Spinal cord (tissue), 10 donors: ENCODE results near the gene ROPN1. TPM values are rescaled to one million over a fixed set of nuclear protein-coding genes. Genes with fewer than 3 reads are reported as not detected.
A peak's percentile ranks its signal among the peaks of the same experiment; 100 is the strongest.
"Not testable (repeated sequence)": the region's sequence is repeated elsewhere in the genome, so short reads cannot be mapped to it uniquely, and the experiment has no call there.

Source experiments
- DNase-seq, 6 donors: peaks; one replicate each; pipeline versions ENCODE4 v3.0.0 to v3.0.0-alpha.2; 2013 to 2015; ENCODE audit warnings: low spot score in 6 of 6, low read depth in 4 of 6
- H3K27ac ChIP-seq: one replicate; pipeline ENCODE4 v1.5.1; 2013; ENCODE audit warnings: low read depth, low read length, control low read depth
- H3K27me3 ChIP-seq: one replicate; pipeline ENCODE4 v1.6.1; 2013; ENCODE audit warnings: low read length; ENCODE audit not compliant: control insufficient read depth, insufficient read depth
- H3K36me3 ChIP-seq: one replicate; pipeline ENCODE4 v1.6.1; 2013; ENCODE audit warnings: low read length; ENCODE audit not compliant: control insufficient read depth, insufficient read depth
- H3K4me1 ChIP-seq: one replicate; pipeline ENCODE4 v1.6.1; 2013; ENCODE audit warnings: low read length; ENCODE audit not compliant: control insufficient read depth, insufficient read depth
- H3K4me3 ChIP-seq: one replicate; pipeline ENCODE4 v1.5.1; 2013; ENCODE audit warnings: low read depth, low read length, control low read depth
- H3K9me3 ChIP-seq: one replicate; pipeline ENCODE4 v1.6.1; 2013; ENCODE audit warnings: low read length; ENCODE audit not compliant: control insufficient read depth, insufficient read depth
- WGBS: methylation state at CpG from one replicate; pipeline ENCODE4 v1.1.5; 2013; ENCODE audit warnings: missing lambda C conversion rate; ENCODE audit not compliant: insufficient coverage; 5-methylcytosine and 5-hydroxymethylcytosine counted together
- polyA plus RNA-seq, 2 donors: library from polyadenylated mRNA; unstranded; fragments of 120-200 nt; gene quantifications; one replicate each; pipeline ENCODE4 v1.2.1, GENCODE V29; 2013; ENCODE audit not compliant: insufficient read length in 2 of 2
- total RNA-seq, 2 donors: library from RNA; depleted of rRNA in 1 of 2; stranded (reverse); fragments of 120-200 nt in 1 of 2; fragments of >200 nt in 1 of 2; gene quantifications; one replicate each; pipeline versions ENCODE4 v1.2.3 to v1.2.4, GENCODE V29; 2013 to 2014
- donor health status: healthy.

Gene ROPN1
- total and polyA plus RNA-seq, 4 donors = 0.42 TPM; not detected in 3

DNA sequence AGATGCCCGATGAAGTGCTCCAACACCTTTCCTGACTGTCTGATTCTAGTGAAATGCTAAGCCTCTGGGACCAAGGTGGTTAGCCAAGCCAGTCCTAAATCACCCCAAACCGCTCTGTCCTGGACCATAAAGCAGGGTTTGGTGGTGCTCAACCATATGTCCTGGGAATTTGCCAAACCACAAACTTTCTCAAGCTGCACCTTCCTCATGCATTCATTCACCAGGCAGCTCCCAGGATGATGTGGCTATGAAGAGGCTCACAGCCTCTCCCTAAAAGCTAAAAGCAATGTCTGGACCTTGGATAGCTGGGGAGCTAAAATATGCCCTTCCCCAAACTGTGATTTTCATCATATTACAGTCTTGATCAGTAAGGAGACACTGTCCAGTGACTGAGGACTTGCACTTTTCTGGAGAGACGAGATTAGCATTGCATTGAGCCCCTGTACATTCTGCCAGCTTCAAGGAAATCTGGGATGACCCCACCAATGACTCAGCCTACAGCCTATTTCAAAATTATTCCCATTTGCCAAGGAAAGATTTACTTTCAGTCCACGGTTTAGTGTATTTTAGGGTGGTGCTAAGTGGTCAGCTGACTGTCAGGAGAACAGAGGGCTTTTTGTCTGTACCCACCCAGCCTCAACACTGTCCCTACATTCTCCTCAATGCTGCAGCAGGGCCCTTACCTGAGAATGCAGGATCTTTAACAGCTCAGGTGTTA is 15.6 kb downstream of the ROPN1 start:
- not testable (repeated sequence) for DNase-seq, H3K9me3 ChIP-seq, H3K27me3 ChIP-seq, H3K36me3 ChIP-seq, H3K4me3 ChIP-seq, H3K4me1 ChIP-seq, H3K27ac ChIP-seq
- WGBS = 90% methylated on average over 2 of the region's 4 CpGs

DNA sequence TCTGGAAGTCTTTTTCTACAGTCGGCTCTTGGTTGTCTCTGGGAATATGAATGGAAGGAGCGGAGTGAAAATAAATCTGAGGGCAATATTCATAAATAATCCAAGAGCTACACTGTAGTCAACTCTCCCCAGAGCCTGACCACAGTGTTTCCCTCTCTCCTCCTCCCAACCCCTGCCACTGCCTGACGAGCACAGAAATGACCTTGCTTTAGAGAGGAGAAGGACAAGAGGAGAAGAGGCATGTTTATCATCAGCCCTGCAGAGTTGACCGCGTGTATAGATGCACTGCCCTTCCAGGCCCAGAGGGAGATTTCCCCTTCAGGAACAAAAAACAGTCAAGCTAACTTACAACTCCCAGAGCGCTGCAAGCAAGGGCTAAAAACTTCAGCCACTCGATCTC is 16.9 kb downstream of the ROPN1 start:
- not testable (repeated sequence) for H3K27me3 ChIP-seq, H3K9me3 ChIP-seq, H3K27ac ChIP-seq, DNase-seq, H3K36me3 ChIP-seq, H3K4me1 ChIP-seq, H3K4me3 ChIP-seq
- WGBS = no CpG with 5 or more reads among the region's 7 CpGs

- H3K27me3 ChIP-seq = no peaks in the 10 kb centered on the region
- peaks cover 3% of the 10 kb centered on the region for H3K4me1 ChIP-seq
- H3K4me3 ChIP-seq = no peak overlapping the region
- H3K27ac ChIP-seq = no peak overlapping the region
- no peaks in the 10 kb centered on the region for H3K9me3 ChIP-seq
- DNase-seq = no peak
- no peaks in the 10 kb centered on the region for H3K36me3 ChIP-seq
Measured at GRCh38 chr3:123971406-123971805, 20.5 kb downstream of the ROPN1 start.

DNA sequence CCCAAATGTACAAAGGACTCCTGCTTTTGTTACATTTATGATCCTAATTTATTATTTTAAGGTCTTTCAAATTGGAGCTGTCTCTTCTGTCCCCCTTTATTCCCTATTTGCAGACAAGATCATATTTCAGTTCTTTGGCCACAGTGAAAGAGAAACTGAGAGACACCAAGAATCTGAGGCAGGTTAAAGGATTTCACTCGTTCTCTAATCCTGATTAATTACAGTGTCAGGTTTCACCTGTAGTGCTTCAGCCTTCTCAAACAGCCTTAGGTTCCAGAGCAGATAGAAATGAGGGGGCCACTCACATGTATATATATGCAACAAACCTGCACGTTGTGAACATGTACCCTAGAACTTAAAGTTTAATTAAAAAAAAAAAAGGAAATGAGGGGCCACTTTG is 24.7 kb downstream of the ROPN1 start:
- not testable (repeated sequence) for H3K9me3 ChIP-seq, DNase-seq, H3K4me1 ChIP-seq, H3K36me3 ChIP-seq, H3K27me3 ChIP-seq, H3K27ac ChIP-seq, H3K4me3 ChIP-seq
- no CpG with 5 or more reads among the region's 2 CpGs for WGBS

- H3K36me3 ChIP-seq, DNase-seq, H3K27me3 ChIP-seq, H3K27ac ChIP-seq, H3K9me3 ChIP-seq, H3K4me1 ChIP-seq, H3K4me3 ChIP-seq: not testable (repeated sequence)
- no CpG with 5 or more reads among the region's 1 CpG for WGBS
Measured at GRCh38 chr3:123966799-123967198, 25.1 kb downstream of the ROPN1 start.

GRCh38 chr3:123964793-123965192 is 27.1 kb downstream of the ROPN1 start:
- no CpG with 5 or more reads among the region's 1 CpG for WGBS

DNA sequence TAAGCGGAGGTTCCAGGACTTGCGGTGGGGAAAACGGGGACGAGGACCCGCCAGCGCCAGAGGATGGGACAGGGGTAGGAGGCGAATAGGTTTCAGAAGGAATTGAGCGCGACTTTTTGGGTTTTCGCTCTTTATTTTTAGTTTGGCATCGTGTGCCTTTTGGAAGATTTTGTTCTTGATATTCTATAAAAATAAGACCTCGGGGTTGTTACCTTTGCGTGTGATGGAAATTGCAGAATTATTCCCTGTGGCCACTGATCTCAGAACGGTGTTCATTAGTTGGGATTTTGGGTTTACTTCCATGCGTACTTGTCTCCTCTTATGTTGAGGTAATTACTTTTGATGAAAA is 30.4 kb downstream of the ROPN1 start:
- Histone ChIP-seq H3K27ac (peak overlapping the region; percentile 78), H3K4me1 (no peaks in the 10 kb centered on the region), H3K27me3 (no peaks in the 10 kb centered on the region), H3K4me3 (peak overlapping the region; percentile 78), H3K36me3 (no peaks in the 10 kb centered on the region), H3K9me3 (no peaks in the 10 kb centered on the region)
- 5% methylated on average over 14 of the region's 15 CpGs for WGBS
- no peak for DNase-seq

More at GRCh38 chr3:123964793-123965192, 27.1 kb downstream of the ROPN1 start:
- H3K27me3 ChIP-seq, H3K27ac ChIP-seq, H3K4me1 ChIP-seq, H3K9me3 ChIP-seq, DNase-seq, H3K36me3 ChIP-seq, H3K4me3 ChIP-seq: not testable (repeated sequence)

DNA sequence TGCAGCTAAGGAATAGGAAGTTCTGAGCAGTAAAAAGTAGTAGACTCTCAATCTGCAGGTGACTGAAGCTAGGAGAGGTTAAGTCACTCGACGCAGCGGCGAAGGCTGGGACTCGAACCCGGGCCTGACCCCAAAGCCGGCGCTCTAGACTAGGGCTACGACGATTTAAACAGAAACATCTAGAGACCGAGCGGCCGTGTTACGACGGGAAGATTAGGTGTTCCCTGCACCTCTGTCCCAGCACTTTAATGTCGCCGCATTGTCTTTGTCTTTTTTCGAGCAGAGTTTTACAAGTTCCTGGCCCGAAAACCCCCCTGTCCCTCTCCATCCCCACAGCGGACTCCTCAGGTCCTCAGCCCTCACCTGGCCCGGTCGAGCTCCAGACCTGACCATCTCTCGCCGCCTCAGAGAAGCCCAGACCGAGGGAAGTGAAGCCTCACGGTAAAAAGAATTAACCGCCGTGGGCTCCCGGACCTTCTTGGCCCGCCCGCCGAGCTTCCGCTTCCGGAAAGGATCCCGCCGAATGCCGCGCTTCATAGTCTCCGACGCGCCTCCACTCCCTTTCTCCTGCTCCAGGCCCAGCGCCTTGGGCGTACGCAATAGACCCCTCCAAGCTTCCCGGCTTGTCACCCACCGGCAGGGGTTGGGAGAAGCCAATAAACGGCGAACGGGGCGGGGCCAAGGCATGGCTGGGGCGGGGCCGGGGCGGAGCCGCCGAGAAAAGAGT is 31.0 kb downstream of the ROPN1 start, which contains the start of gene CCDC14:
Gene CCDC14 (minus strand): TSS at position 449 of the 727 bp plus-strand sequence. CDS start 56 bp downstream, at position 393.
- Histone ChIP-seq H3K4me1 (no peaks in the 10 kb centered on the region), H3K36me3 (no peaks in the 10 kb centered on the region), H3K9me3 (no peaks in the 10 kb centered on the region), H3K4me3 (peak within 1 kb of the TSS; percentile 78), H3K27me3 (no peaks in the 10 kb centered on the region), H3K27ac (peak within 1 kb of the TSS; percentile 78)
- WGBS = 0% methylated on average over 55 of the region's 55 CpGs
- DNase-seq = peak in 5 of 6 donors; percentile 86 to 99 (median 93)

DNA sequence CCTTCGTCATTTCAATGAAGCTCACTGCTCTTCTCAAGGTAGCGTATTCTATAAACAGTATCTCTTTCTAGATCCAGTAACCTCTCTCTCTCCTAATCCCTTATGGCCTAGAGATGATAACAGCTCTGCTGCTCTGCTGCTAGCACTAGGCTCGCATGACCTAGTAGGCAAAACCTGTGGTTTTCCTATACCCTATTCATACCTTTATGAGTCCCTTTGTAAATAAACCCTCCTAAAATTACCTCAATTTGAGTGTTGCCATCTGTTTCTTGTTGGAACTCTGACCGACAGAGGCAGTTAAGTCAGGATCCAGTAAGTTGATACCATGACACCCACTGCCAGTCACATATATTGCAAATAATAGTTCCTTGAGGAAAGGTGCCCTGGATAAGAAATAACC is 38.2 kb downstream of the ROPN1 start:
- no peaks in the 10 kb centered on the region for H3K4me1 ChIP-seq
- H3K4me3 ChIP-seq = no peak overlapping the region
- no peak overlapping the region for H3K27ac ChIP-seq
- H3K27me3 ChIP-seq = no peaks in the 10 kb centered on the region
- H3K36me3 ChIP-seq = peaks cover 9% of the 10 kb centered on the region
- DNase-seq = no peak
- WGBS = 96% methylated on average over 3 of the region's 4 CpGs
- no peaks in the 10 kb centered on the region for H3K9me3 ChIP-seq
